Measurements from ENCODE around the gene RCOR3. TPM values are rescaled to one million over a fixed set of nuclear protein-coding genes. Genes with fewer than 3 reads are reported as not detected.
A peak's percentile ranks its signal among the peaks of the same experiment; 100 is the strongest.

RCOR3 gene
- total and polyA plus RNA-seq, 10 of the 15 experiments (the other 5 are each of a cell fraction or from before 2014, with no cell fraction given), result 8.0 to 55.0 (median 25.1) TPM

DNA sequence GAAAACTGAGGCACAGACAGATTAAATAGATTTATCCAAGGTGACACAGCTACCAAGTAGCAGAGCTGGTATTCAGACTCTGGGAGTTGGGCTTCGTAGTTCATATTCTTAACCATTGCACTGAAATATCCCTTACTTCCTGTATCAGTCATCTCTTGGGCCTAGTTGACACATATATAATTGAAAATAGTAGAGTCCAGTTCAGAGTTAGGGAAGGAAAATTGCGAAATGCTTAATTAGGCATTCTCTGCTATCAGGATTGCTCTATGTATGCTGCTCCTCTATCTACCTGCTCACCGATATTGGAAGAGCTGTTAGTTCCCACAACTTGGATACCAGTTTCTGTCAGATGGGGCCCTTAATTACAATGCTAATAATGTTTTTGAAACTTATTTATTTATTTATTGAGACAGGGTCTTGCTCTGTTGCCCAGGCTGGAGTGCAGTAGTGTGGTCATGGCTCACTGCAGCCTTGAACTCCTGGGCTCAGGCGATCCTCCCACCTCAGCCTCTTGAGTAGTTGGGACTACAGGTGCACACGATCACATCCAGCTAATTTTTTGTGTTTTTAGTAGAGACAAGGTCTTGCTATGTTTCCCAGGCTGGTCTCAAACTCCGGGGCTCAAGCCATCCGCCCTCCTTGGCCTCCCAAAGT lies 8.2 kb downstream of the RCOR3 start:
- POLR2A ChIA-PET, result no interaction called here
- 95% methylated on average over 7 of the region's 7 CpGs for WGBS (ENCODE audit: insufficient coverage, insufficient replicate concordance, low lambda C conversion rate, missing lambda C conversion rate)
- no peak overlapping the region for H3K4me2 ChIP-seq (ENCODE audit: control insufficient read depth, insufficient read depth)
- no peaks in the 10 kb centered on the region for H4K20me1 ChIP-seq (ENCODE audit: control insufficient read depth, insufficient read depth)
- FAIRE-seq, result no peak
- in situ Hi-C loops (cut with MboI) (no loop called here), intact Hi-C loops (cut with micrococcal nuclease; ENCODE audit: unreplicated experiment) (no loop called here)
- no peak overlapping the region for H3K9ac ChIP-seq (ENCODE audit: control insufficient read depth, insufficient read depth, low read length)
- H3K79me2 ChIP-seq (ENCODE audit: control insufficient read depth, insufficient read depth, low read length), result peaks cover 2% of the 10 kb centered on the region
- no peak for TF ChIP-seq TCF7 (IDR thresholded peaks at IDR 0.05; ENCODE audit: borderline replicate concordance)
- no peaks in the 10 kb centered on the region for H3K9me3 ChIP-seq (replicated peaks; ENCODE audit: control insufficient read depth, insufficient read depth, low read length)
- H3K4me1 ChIP-seq (ENCODE audit: control insufficient read depth, insufficient read depth, low read length), result no peaks in the 10 kb centered on the region
- no peaks in the 10 kb centered on the region for H3K27me3 ChIP-seq (replicated peaks in 1 of 2; ENCODE audit: control insufficient read depth in 2 of 2, insufficient read depth in 2 of 2, low read length in 1 of 2)
- H3K36me3 ChIP-seq (ENCODE audit: control insufficient read depth in 2 of 2, insufficient read depth in 2 of 2, low read length in 1 of 2), result peaks cover 0 to 3% of the 10 kb centered on the region in 2 experiments; a peak in 1 of 4 replicates
- no peak for DNase-seq (ENCODE audit: low read depth, low spot score)
- BruUV-seq (replicated peaks), result TSS peak; percentile 6
- ATAC-seq, result no peak
- no peak overlapping the region for H3K27ac ChIP-seq (ENCODE audit: control insufficient read depth, insufficient read depth)
- SMC1A ChIA-PET (ENCODE audit: uncharacterized antibody, unreplicated experiment), result interaction anchor here (2.1 kb wide), 1 partner anchor 11 kb away, joined by 9 read pairs; no protein-coding TSS in a partner anchor
- RAD21 ChIA-PET (ENCODE audit: unreplicated experiment), result no interaction called here
- H3K4me3 ChIP-seq, result no peak overlapping the region
- CTCF ChIA-PET, result no interaction called here
- H2AFZ ChIP-seq (ENCODE audit: control insufficient read depth, low read depth, low read length), result no peak overlapping the region

DNA sequence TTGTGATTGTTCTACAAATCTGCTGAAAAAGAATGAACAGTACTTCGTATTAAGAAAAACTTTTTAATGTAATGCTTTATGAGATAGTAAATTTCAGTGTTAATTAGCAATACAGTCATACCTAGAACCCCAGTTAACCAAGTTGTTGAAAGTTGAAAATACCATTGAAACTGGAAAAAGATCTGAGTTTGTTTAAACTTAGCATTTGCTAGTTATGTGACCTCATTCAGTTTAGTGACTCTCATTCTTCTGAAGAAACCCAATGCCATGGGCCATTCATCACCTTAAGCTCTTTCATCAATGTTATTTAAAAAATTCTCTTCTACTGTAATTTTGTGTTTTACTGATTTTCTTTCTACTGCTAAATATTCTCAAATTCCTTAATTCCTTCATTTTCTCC lies 20.2 kb downstream of the RCOR3 start:
- Histone ChIP-seq H3K4me2 (ENCODE audit: control insufficient read depth, insufficient read depth) (no peak overlapping the region), H3K9ac (ENCODE audit: control insufficient read depth, insufficient read depth, low read length) (no peak overlapping the region), H3K4me3 (no peak overlapping the region), H2AFZ (ENCODE audit: control insufficient read depth, low read depth, low read length) (no peak overlapping the region), H3K79me2 (ENCODE audit: control insufficient read depth, insufficient read depth, low read length) (no peaks in the 10 kb centered on the region), H4K20me1 (ENCODE audit: control insufficient read depth, insufficient read depth) (no peaks in the 10 kb centered on the region), H3K27me3 (replicated peaks in 1 of 2; ENCODE audit: control insufficient read depth in 2 of 2, insufficient read depth in 2 of 2, low read length in 1 of 2) (no peaks in the 10 kb centered on the region), H3K36me3 (ENCODE audit: control insufficient read depth in 2 of 2, insufficient read depth in 2 of 2, low read length in 1 of 2) (peaks cover 0 to 20% of the 10 kb centered on the region in 2 experiments; a peak in 2 of 4 replicates), H3K4me1 (ENCODE audit: control insufficient read depth, insufficient read depth, low read length) (no peaks in the 10 kb centered on the region), H3K27ac (ENCODE audit: control insufficient read depth, insufficient read depth) (no peak overlapping the region), H3K9me3 (replicated peaks; ENCODE audit: control insufficient read depth, insufficient read depth, low read length) (no peaks in the 10 kb centered on the region)
- ChIA-PET RAD21 (ENCODE audit: unreplicated experiment) (no interaction called here), SMC1A (ENCODE audit: uncharacterized antibody, unreplicated experiment) (interaction anchor here (2.4 kb wide), 1 partner anchor 13 kb away, joined by 9 read pairs; no protein-coding TSS in a partner anchor), POLR2A (no interaction called here), CTCF (no interaction called here)
- ATAC-seq (0 out of 3 replicates have a peak, but pooled peaks have one; percentile 17), FAIRE-seq (no peak), DNase-seq (ENCODE audit: low read depth, low spot score) (no peak)
- BruUV-seq (replicated peaks), result no TSS peak
- intact Hi-C loops (cut with micrococcal nuclease; ENCODE audit: unreplicated experiment) (no loop called here), in situ Hi-C loops (cut with MboI) (no loop called here)
- peak; percentile 23; the same call in 1 of the 2 replicates for TF ChIP-seq JUNB (IDR thresholded peaks at IDR 0.05)
- no peak for TF ChIP-seq TAF1 (IDR thresholded peaks at IDR 0.05; ENCODE audit: borderline replicate concordance, low read depth, low read length)
- 0% methylated on average over 1 of the region's 1 CpG for WGBS (ENCODE audit: insufficient coverage, insufficient replicate concordance, low lambda C conversion rate, missing lambda C conversion rate)

Data from GM12878 (cell line).